ENCODE results near the gene APLP2.

Gene APLP2

DNA sequence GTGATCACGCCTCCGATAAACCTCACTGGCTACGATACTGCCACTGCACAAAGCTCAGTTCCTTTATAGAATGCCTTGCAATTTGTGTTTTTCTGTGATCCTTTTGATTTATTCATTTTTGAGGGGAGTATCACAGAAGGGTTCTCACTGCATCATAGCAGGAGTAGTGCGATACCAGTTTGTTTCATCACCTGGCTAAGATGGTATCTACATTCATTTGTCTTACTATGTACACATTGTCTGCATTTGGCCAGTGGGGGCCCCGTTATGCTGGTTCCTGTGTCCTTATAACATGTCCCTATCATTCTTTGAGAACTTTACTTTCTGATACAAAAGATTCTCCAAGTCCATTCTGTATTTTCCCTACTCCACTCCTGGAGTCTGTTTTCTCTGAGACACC is 44.6 kb downstream of the APLP2 start:
- H3K4me3 ChIP-seq (ENCODE audit: low read depth, low read length) = no peak overlapping the region

DNA sequence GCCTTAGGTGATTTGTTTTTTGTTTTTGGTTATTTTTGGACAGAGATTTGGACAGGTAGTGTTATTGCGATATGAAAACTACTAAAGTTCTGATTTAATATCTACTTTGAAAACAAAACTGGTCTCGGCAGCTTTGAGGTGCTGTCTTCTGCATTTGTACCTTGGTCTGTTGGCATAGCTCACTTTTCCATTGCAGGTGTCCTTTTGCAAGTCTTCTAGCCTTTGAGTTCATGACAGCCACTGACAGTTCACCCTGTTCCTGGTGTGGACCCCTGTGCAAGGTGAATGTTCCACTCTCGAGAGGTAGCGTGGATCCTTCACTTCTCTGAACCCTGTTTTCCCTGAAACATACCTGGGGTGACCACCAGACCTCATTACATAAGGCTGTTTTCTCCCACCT is 45.0 kb downstream of the APLP2 start:
- H3K4me3 ChIP-seq (ENCODE audit: low read depth, low read length) = no peak overlapping the region

DNA sequence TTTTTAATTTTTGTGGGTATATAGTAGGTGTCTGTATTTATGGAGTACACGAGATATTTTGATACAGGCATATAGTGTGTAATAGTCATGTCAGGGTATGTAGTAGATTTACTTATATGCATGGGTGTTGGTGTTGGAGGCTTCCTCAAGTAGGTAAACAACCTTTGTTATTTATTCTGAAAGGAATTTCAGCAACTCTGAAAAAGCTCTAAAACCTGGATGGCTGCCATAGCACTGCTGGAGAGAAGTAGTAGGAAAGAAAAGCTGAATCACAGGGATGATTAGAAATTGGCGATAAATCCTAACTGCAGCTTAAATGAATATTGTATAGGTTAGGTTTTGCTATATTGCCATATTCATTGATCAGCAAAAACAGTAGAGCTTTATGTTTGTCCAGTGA is 45.5 kb downstream of the APLP2 start:
- H3K4me3 ChIP-seq (ENCODE audit: low read depth, low read length) = no peak overlapping the region

DNA sequence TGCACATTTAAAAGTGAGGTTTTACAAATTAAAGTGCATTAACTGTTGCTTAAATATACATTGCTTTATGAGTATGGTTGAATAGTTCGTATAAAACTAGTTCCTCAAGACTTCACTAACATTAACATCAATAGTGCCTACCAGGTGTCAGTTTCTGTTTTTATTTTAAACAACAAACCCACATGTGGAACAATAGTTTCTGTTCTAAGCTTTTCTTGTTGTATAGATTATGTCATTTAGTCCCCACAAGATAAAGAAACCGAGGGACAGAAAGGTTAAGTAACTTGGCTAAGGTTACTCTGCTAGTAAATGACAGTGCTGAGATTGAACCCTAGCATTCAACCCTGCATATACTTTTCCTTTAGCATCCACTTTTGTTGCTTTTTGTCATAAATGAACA is 48.5 kb downstream of the APLP2 start:
- H3K4me3 ChIP-seq (ENCODE audit: low read depth, low read length) = no peak overlapping the region

DNA sequence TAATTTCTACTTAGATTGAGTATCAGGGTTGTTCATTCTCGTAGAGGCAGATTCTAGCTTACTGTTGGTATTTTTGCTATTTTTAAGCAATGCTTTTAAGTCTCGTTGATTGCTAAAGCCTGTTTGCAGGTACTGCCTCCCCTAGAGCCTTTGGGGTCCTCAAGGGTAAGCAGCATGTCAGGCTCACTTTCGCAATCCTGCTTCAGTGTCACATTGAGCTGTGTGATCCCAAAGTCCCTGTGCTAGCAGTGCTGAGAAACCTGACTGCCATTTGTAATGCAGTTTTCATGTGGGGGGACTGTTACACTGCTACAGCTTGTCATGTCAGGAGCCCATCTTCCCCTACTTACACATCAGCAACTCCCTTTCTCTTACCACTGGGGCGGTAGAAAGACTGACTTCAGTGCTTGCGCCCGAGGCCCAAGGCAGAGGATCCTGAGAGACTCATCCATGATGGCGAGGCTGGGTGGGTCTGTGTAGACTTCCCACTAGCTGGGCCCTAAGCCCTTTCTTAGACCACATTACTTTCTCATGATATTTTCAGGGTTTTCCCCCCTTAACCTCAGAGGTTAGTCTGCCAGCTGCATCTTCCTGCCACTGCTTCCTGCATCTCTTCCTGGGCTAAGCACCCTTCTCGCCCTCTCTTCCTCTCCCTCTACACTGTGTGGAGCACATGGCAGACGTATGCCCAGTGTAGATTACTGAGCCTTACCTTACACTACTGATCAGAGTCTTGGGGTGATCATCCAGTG is 49.1 kb downstream of the APLP2 start:
- H3K4me3 ChIP-seq (ENCODE audit: low read depth, low read length) = no peak overlapping the region

DNA sequence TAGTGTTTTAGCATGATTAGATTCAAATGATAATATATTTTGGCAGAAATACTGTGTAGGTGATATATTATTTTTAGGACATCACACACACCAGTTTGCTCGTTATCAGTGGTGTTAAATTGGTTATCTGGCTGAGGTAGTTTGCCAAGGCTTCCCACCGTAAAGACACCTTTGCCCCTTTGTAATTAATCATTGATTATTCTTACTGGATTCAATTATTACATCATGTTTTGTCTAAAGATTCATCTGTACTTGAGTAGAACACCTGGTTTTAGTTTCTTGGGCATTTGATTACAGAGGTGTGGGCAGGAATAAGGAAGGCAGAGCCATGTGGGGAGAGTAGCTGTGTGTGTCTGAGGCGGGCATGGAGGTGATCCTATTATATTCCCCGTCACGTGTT is 50.4 kb downstream of the APLP2 start:
- H3K4me3 ChIP-seq (ENCODE audit: low read depth, low read length) = no peak overlapping the region

DNA sequence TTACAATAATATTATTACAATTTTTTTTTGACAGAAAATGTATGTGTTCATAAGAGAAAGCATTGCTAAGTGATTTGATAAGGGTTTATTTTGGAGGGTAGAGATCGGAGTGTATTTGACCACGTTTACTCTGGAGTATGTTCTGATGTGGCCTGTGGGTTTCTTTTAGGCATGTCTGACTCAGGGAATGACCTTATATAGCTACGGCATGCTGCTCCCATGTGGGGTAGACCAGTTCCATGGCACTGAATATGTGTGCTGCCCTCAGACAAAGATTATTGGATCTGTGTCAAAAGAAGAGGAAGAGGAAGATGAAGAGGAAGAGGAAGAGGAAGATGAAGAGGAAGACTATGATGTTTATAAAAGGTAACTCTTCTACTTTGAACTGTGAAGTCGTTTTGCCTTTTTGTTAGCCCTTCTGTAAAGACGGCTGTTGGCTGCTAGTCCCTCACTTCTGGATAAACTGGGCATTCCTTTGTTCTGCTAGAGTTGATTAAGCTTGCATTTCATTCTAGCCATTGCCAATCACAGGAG is 51.8 kb downstream of the APLP2 start:
- no peak overlapping the region for H3K4me3 ChIP-seq (ENCODE audit: low read depth, low read length)

DNA sequence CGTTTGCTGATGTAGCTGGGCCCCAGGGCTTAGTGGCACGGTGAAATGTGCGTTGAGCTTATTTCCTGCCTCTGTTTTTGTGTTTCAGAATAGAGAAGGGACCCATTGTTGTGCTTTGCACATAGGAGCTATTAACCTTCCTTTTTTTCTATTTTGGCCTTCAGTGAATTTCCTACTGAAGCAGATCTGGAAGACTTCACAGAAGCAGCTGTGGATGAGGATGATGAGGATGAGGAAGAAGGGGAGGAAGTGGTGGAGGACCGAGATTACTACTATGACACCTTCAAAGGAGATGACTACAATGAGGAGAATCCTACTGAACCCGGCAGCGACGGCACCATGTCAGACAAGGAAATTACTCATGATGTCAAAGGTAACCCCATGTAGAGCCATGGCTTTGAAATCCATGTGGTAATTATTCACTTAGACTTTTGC is 52.5 kb downstream of the APLP2 start:
- no peak overlapping the region for H3K4me3 ChIP-seq (ENCODE audit: low read depth, low read length)

DNA sequence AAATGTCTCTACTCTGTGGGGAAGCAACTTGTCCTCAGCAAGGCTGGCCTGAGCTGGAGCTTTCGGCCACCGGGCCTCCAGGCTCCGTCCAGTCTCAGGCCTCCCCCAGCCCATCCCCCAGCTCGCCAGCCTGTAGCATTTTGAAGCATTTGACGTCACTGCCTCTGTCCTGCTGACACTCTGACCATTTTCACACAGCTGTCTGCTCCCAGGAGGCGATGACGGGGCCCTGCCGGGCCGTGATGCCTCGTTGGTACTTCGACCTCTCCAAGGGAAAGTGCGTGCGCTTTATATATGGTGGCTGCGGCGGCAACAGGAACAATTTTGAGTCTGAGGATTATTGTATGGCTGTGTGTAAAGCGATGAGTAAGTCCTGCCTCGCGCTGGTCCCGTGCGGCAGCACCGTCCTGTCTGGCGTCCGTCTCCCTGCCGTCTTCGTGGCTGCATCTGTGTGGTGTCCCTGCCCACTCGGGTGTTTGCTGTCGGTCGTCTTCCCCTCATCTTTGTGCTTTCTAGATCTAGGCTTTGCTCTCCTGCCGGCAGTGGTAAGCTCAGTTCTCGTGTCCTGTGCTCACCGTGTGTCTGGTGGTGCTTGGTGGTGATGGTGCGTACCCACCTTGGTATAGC is 53.8 kb downstream of the APLP2 start:
- H3K4me3 ChIP-seq (ENCODE audit: low read depth, low read length) = no peak overlapping the region

DNA sequence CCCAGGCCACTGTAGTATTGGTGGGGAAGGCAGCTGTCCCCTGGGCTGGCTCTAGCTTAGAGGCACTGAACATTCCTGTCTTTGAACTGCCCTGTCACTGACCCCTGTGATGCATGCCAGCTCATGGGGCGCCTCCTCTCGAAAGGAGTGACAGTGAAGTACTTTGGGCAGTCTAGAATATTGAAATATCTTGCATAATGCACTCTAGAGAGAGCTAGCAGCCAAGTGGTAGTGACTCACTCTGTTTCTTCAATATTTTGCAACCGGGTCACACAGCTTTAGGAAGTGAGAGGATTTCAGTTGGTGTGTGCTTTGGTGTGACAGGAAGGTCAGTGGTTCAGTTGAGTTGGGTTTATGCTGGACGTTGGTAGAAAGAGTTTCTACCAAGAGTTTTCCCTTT is 54.4 kb downstream of the APLP2 start:
- no peak overlapping the region for H3K4me3 ChIP-seq (ENCODE audit: low read depth, low read length)

DNA sequence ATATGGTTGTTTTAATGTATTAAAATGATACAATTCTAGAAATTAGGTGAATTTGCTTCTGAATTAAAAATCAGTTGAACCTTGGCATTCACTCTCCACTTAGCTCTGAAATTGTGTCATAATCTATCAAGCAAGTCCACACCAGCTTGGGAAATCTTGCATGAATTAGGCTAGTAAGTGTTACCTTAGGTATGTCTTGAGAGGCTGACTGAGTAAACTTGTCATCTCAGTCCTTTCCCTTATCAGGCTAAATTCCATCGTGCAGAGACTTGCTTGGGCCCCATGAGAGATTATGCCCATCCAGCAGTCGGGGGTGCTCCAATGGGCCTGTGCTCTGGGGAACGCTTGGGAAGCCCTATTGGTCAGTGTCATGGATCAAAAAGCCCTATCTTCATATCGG is 55.9 kb downstream of the APLP2 start:
- H3K4me3 ChIP-seq (ENCODE audit: low read depth, low read length) = no peak overlapping the region

DNA sequence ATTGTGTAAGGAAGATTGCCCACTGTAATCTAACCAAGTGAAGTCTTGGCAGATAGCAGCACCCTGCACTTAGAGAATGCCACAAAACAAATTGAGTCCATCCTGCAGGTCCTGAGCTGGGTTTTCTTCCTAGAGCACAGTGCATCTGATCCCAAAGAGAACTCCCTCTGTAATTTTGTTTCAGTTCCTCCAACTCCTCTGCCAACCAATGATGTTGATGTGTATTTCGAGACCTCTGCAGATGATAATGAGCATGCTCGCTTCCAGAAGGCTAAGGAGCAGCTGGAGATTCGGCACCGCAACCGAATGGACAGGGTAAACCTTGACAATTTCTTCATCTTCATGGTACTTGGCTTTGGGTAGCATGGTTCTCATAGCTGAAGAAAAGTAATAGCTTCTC is 56.8 kb downstream of the APLP2 start:
- H3K4me3 ChIP-seq (ENCODE audit: low read depth, low read length) = no peak overlapping the region

DNA sequence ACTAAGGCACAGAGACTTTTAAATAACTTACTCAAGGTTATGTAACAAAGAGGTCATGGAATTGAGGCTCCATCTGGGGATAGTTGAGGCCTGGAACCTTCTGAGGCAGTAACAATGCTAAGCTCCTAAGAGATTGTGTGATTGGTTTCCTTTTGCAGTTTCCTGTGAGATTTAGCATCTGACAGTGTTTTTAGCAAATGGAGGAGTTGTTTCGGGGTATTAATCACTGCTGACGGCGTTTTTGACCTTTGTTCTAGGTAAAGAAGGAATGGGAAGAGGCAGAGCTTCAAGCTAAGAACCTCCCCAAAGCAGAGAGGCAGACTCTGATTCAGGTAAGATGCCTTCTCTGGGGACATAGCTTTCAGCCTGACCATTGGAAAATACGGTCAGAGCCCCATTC is 57.8 kb downstream of the APLP2 start:
- H3K4me3 ChIP-seq (ENCODE audit: low read depth, low read length) = no peak overlapping the region

DNA sequence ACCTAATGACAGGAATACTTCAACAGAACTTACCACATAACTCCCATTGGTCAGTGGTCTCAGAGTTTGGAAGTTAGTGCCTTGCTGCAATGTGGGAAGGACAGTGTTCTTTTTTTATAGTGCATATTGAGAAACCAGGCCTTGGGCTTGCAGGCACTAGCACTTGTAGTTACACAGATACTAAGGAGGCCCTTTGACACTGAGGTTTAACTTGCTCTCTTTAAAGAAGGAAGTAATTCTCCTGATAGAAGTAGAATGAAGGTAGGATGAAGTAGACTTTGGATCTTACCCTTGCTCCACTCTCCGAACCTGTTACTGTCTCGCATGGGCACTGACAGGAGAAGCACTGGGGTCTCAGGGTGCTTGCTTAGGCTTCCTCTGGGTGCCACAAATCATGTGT is 58.9 kb downstream of the APLP2 start:
- no peak overlapping the region for H3K4me3 ChIP-seq (ENCODE audit: low read depth, low read length)

DNA sequence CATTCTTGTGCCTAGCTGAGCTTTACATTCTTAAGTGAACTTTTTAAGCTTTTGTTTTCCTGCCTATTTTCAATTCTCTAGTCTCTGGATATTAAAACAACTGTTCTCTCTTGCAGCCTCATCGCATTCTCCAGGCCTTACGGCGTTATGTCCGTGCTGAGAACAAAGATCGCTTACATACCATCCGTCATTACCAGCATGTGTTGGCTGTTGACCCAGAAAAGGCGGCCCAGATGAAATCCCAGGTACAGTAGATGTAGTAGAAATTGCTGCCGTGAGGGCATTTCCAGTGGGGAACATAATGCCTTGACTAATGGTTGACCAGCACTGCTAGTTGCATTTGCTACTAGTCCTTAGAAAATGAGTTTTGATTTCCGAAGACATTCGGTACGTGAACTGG is 60.2 kb downstream of the APLP2 start:
- no peak overlapping the region for H3K4me3 ChIP-seq (ENCODE audit: low read depth, low read length)

DNA sequence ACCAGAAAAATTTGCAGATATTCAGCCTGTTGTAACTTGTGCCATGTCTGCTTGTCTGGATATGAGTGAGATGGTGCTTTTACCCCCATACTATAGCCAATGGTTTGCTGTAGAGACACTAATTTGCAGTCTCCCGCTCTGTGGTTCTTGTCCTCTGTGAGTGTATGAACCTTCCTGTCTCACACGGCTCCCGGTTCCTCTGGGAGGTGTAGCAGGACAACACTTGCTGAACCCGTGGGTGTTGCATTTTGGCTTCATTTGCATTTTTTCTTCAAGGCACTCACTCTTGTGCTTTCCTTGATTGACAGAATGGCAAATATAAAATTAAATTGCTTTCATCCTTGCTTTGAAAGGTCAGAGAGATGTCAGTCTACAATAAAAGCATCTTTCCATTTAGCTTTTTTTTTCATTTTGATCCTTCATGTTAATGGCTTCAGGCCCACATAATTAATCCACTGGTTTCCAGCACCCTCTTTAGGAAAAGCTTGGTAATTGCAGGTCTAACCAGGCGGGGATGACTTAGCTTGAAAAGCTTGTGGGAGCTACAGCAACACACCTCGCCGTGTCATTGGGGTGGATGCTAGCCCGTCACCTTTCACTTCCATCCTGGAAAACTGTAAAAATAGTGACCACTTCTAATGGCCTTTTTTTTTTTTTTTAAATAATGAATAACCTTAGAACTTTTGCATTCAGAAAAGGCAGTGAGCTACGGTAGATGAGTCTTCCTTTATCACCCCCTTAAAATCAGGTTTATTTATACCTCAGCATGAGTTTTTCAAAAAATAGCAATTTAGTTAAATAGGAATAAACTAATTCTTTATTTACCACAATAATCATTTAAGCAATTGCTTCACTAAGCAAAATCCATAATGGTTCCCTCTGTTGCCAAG is 62.5 kb downstream of the APLP2 start:
- no peak overlapping the region for H3K4me3 ChIP-seq (ENCODE audit: low read depth, low read length)

DNA sequence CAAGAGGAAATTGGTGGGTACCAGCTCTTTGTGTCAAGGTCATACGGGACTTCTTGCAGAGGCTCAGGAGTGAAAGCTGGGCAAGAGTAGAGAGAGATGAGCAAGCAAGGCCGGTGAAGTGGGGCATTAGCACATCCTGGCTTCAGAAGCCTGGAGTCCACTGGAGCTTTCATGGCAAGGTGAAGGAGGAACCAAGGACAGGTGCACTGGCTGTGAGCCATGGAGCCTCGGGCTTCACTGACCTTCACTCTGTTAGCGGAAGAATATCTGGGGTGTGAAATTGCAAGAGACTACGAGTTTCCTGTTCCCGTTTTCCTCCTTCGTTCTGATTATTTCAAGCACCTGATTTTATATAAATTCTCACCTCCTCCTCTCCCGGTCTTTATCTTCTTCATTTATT is 64.0 kb downstream of the APLP2 start:
- H3K4me3 ChIP-seq (ENCODE audit: low read depth, low read length) = no peak overlapping the region

DNA sequence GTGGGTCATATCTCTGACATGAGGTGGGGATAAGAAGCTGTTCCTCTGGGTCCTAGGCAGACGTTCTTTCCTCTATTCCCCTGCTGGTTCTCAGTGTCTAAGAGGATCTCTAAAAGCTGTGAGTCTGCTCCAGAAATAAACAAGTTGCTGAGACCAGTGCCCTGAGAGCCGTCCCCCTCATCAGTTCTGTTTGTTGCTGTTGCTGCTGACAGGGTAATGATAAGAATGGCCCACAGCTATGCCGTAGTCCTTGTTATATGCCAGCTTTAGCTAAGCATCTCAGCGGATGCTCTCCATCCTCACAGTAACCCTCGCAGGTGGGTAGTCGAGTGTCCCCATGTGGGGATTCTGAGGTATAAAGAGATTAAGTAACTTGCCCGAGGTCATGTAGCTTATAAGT is 66.4 kb downstream of the APLP2 start:
- no peak overlapping the region for H3K4me3 ChIP-seq (ENCODE audit: low read depth, low read length)

DNA sequence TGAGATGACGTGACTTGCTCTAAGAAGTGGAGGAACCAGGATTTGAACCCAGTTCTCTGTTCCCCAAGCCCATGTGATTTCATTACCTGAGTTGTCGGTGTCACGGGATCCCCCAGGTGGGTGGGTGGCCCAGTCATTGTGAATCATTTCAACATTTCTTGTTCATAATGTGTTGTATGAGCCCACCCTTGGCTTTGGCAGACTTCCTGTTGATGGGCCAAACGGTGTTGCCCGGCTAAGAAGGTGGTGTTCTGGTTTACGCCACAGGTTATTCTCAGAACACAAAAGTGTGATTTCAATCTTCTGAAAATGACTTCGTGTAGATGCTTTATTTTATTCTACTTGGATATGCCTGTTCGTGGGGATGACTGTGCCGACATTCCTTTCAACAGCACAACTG is 68.3 kb downstream of the APLP2 start:
- H3K4me3 ChIP-seq (ENCODE audit: low read depth, low read length) = no peak overlapping the region

DNA sequence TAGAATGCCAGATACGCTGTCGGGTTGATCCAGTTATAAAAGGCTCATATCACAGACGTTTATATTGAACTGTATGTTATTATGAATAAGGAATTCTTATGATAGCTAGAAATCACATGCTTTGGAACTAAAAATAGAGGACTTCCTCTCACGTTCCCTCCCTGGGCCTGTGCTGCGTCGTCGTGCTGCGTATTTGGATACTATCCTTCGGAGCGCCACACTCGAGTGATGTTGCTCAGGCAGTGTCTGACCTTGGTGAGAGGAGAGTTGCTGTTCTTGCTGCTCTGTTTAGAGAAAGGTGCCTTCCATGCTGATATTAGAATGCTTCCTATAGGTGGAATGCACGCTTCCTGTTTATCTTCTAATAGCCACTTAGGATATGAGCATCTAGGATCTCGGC is 69.7 kb downstream of the APLP2 start:
- H3K4me3 ChIP-seq (ENCODE audit: low read depth, low read length) = no peak overlapping the region

DNA sequence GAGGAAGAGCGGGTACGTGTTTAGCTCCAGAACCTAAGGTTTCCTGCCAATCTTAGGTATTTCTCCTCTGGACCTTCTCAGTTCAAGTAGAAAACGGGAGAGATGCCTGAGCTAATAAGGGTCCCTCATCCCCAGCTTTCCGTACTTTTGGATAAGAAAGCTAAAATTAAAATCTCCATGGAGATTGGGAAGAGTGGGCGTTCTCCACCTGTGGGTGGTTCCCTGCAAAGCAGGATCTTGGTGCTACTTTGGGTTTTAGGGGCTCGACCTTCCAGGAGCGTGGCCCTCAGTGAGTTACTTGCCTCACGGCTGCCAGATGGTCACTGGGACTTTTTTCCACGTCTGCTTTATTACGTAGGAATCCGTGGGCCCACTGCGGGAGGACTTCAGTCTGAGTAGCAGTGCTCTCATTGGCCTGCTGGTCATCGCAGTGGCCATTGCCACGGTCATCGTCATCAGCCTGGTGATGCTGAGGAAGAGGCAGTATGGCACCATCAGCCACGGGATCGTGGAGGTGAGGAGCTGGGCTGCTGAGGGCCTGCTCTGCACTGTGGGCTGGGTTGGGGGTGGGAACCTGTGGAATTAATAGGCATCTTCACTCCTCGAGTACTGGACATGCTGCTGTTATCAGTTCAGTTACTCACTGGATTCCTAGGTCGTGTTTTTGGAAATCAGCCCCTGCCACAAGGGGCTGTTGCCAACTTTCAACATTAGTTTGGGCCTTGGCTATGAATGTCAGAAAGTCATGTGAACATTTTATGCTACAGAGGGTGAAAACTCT is 72.1 kb downstream of the APLP2 start:
- H3K4me3 ChIP-seq (ENCODE audit: low read depth, low read length) = no peak overlapping the region
